GM23338 (cell line): ENCODE measurements around the gene IKBKG. TPM values are rescaled to one million over a fixed set of nuclear protein-coding genes. Genes with fewer than 3 reads are reported as not detected.

Experiments used
- ATAC-seq: fragments of 200-7000 bp; cut with Tn5 transposase; 3 replicates; pipeline ENCODE4 v1.9.1; 2020
- DNase-seq: peaks from one replicate; pipeline ENCODE4 v3.0.0-alpha.2; 2015; ENCODE audit warnings: low spot score
- H2AFZ ChIP-seq: fragments of 200-600 bp; sonication (generic); 2 replicates; pipeline ENCODE4 v1.8.0; 2016; ENCODE audit warnings: antibody characterized with exemption, mild to moderate bottlenecking, moderate library complexity
- H3F3A ChIP-seq: fragments of 200-600 bp; sonication (generic); replicated peaks from 2 replicates; pipeline ENCODE4 v1.8.0; 2017; ENCODE audit warnings: antibody characterized with exemption, mixed run types, low read depth
- H3K27ac ChIP-seq: fragments of 200-600 bp; sonication (generic); 2 replicates; pipeline ENCODE4 v1.6.1; 2016; ENCODE audit warnings: low read depth
- H3K27me3 ChIP-seq: fragments of 200-600 bp; sonication (generic); 2 replicates; pipeline ENCODE4 v1.8.0; 2016; ENCODE audit warnings: mild to moderate bottlenecking, mixed run types, moderate library complexity; ENCODE audit not compliant: insufficient read depth
- H3K36me3 ChIP-seq: fragments of 200-600 bp; sonication (generic); 2 replicates; pipeline ENCODE4 v1.8.0; 2016; ENCODE audit warnings: mild to moderate bottlenecking; ENCODE audit not compliant: insufficient read depth
- H3K4me1 ChIP-seq: fragments of 200-600 bp; sonication (generic); 2 replicates; pipeline ENCODE4 v1.8.0; 2016; ENCODE audit warnings: mild to moderate bottlenecking, moderate library complexity; ENCODE audit not compliant: insufficient read depth
- H3K4me2 ChIP-seq: fragments of 200-600 bp; sonication (generic); 2 replicates; pipeline ENCODE4 v1.7.1; 2017; ENCODE audit warnings: mixed run types
- H3K4me3 ChIP-seq: fragments of 200-600 bp; sonication (generic); 2 replicates; pipeline ENCODE4 v1.6.1; 2016; ENCODE audit warnings: mixed run types
- H3K79me2 ChIP-seq: fragments of 200-600 bp; sonication (generic); replicated peaks from 2 replicates; pipeline ENCODE4 v1.8.0; 2017; ENCODE audit warnings: mild to moderate bottlenecking; ENCODE audit not compliant: insufficient read depth
- H3K9me2 ChIP-seq: fragments of 200-600 bp; sonication (generic); 2 replicates; pipeline ENCODE4 v1.8.0; 2017; ENCODE audit not compliant: insufficient read depth
- H4K20me1 ChIP-seq: fragments of 200-600 bp; sonication (generic); replicated peaks from 2 replicates; pipeline ENCODE4 v1.8.0; 2017; ENCODE audit warnings: mild to moderate bottlenecking; ENCODE audit not compliant: insufficient read depth
- H3K27ac Mint-ChIP-seq: 2 replicates; pipeline ENCODE4 v1.8.0; 2020; ENCODE audit warnings: inconsistent platforms, mild to moderate bottlenecking, moderate library complexity, mixed read lengths
- H3K27me3 Mint-ChIP-seq: 3 replicates; pipeline ENCODE4 v1.8.0; 2022; ENCODE audit warnings: low read depth, mild to moderate bottlenecking, moderate library complexity, mixed read lengths, inconsistent platforms; ENCODE audit not compliant: insufficient read depth, poor library complexity
- H3K36me3 Mint-ChIP-seq: 3 replicates; pipeline ENCODE4 v1.8.0; 2021; ENCODE audit warnings: low read depth, mild to moderate bottlenecking, inconsistent platforms, moderate library complexity, mixed read lengths
- H3K4me1 Mint-ChIP-seq: 3 replicates; pipeline ENCODE4 v1.8.0; 2020; ENCODE audit warnings: mild to moderate bottlenecking, inconsistent platforms, mixed read lengths
- H3K4me3 Mint-ChIP-seq: 3 replicates; pipeline ENCODE4 v1.8.0; 2021; ENCODE audit warnings: moderate library complexity, mild to moderate bottlenecking, inconsistent platforms, mixed read lengths
- H3K9me3 Mint-ChIP-seq: 3 replicates; pipeline ENCODE4 v1.8.0; 2020; ENCODE audit warnings: moderate library complexity, mild to moderate bottlenecking, inconsistent platforms, mixed read lengths
- EZH2 ChIP-seq: fragments of 200-600 bp; sonication (generic); IDR thresholded peaks from one replicate; pipeline ENCODE4 v1.8.0; 2017; ENCODE audit warnings: antibody characterized with exemption, mild to moderate bottlenecking, low read depth; ENCODE audit not compliant: unreplicated experiment
- NANOG ChIP-seq: IDR thresholded peaks from 2 replicates; pipeline ENCODE4 v1.6.1; 2016; ENCODE audit warnings: antibody characterized with exemption, borderline replicate concordance
- ZNF462 ChIP-seq: fragments of 250-450 bp; sonication (Bioruptor Pico); IDR thresholded peaks from 2 replicates; pipeline ENCODE4 v1.5.0; 2020; ENCODE audit warnings: mild to moderate bottlenecking, moderate library complexity
- polyA plus RNA-seq: library from polyadenylated mRNA; unstranded; fragments of >200 nt; fragmentation: Nextera tagmentation; extraction: Ambion mirVana; gene quantifications from 2 replicates; pipeline ENCODE4 v1.2.1, GENCODE V29; 2016
- total RNA-seq: library from RNA; depleted of rRNA; stranded (reverse); fragments of >200 nt; shearing (Covaris generic); gene quantifications from 2 replicates; pipeline ENCODE4 v1.2.3, GENCODE V29; 2014

IKBKG gene
- total and polyA plus RNA-seq, 2 experiments from 2014 or later, result 11.5 to 14.9 TPM

- TF ChIP-seq ZNF462 (CRISPR knock-in tag) (no peak), NANOG (no peak)
Observed at GRCh38 chrX:154508384-154508745, 39.1 kb upstream of the IKBKG start (continued).

- Histone ChIP-seq H3K4me3 (no peak overlapping the region), H4K20me1 (no peaks in the 10 kb centered on the region), H3F3A (no peaks in the 10 kb centered on the region), H3K9me2 (no peaks in the 10 kb centered on the region), H3K4me1 (no peaks in the 10 kb centered on the region), H2AFZ (no peak overlapping the region), H3K27ac (no peak overlapping the region), H3K4me2 (no peak overlapping the region), H3K79me2 (no peaks in the 10 kb centered on the region), H3K36me3 (no peaks in the 10 kb centered on the region), H3K27me3 (no peaks in the 10 kb centered on the region)
- Mint-ChIP-seq H3K9me3 (no peaks in the 10 kb centered on the region), H3K27me3 (no peaks in the 10 kb centered on the region), H3K27ac (no peak overlapping the region), H3K36me3 (peaks cover 13% of the 10 kb centered on the region; the same call in 2 of the 3 replicates), H3K4me1 (no peaks in the 10 kb centered on the region), H3K4me3 (no peak overlapping the region)
- DNase-seq (no peak), ATAC-seq (no peak)
- TF ChIP-seq EZH2, result no peak
Observed at GRCh38 chrX:154509455-154509854, 38.0 kb upstream of the IKBKG start.

GRCh38 chrX:154511761-154512160 lies 35.7 kb upstream of the IKBKG start:
- Histone ChIP-seq H3K79me2 (no peaks in the 10 kb centered on the region), H3K27me3 (no peaks in the 10 kb centered on the region), H3K4me2 (no peak overlapping the region), H3K27ac (no peak overlapping the region), H3K9me2 (no peaks in the 10 kb centered on the region), H4K20me1 (no peaks in the 10 kb centered on the region), H2AFZ (no peak overlapping the region), H3K4me1 (no peaks in the 10 kb centered on the region), H3K4me3 (no peak overlapping the region), H3K36me3 (no peaks in the 10 kb centered on the region), H3F3A (no peaks in the 10 kb centered on the region)
- H3K27me3 Mint-ChIP-seq, result peaks cover 6% of the 10 kb centered on the region
- H3K27ac Mint-ChIP-seq, result no peak overlapping the region
- ATAC-seq (no peak), DNase-seq (no peak)
- H3K9me3 Mint-ChIP-seq, result no peaks in the 10 kb centered on the region
- H3K4me3 Mint-ChIP-seq, result no peak overlapping the region
- H3K4me1 Mint-ChIP-seq, result peaks cover 4% of the 10 kb centered on the region; the same call in 1 of the 3 replicates
- TF ChIP-seq ZNF462 (CRISPR knock-in tag) (no peak), EZH2 (no peak)
- peaks cover 11% of the 10 kb centered on the region; the same call in 2 of the 3 replicates for H3K36me3 Mint-ChIP-seq
